GM18858 (cell line): ENCODE measurements around the gene GTF2A2.

Experiments used
- ATAC-seq: cut with Tn5 transposase; IDR thresholded peaks from one replicate; pipeline ENCODE4 v1.9.1; 2021; ENCODE audit not compliant: unreplicated experiment

The GTF2A2 gene

GRCh38 chr15:59609730-59610712 lies 47.3 kb downstream of the GTF2A2 start:
- no peak for ATAC-seq

DNA sequence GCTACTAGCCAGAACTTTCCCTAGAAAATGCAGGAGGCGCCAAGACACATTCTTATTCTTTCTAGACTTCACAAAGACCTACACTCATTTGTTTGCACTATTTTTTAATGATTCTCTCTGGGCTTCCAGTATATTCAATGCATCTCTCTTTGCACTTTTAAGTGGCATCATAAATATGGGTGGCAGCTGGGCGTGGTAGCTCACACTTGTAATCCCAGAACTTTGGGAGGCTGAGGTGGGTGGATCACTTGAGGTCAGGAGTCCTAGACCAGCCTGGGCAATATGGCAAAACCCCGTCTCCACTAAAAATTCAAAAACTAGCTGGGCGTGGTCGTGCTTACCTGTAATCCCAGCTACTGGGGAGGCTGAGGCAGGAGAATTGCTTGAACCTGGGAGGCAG lies 51.3 kb downstream of the GTF2A2 start:
- ATAC-seq, result no peak

GRCh38 chr15:59598461-59598860 lies 58.9 kb downstream of the GTF2A2 start:
- no peak for ATAC-seq

GRCh38 chr15:59596640-59597039 lies 60.7 kb downstream of the GTF2A2 start:
- no peak for ATAC-seq

DNA sequence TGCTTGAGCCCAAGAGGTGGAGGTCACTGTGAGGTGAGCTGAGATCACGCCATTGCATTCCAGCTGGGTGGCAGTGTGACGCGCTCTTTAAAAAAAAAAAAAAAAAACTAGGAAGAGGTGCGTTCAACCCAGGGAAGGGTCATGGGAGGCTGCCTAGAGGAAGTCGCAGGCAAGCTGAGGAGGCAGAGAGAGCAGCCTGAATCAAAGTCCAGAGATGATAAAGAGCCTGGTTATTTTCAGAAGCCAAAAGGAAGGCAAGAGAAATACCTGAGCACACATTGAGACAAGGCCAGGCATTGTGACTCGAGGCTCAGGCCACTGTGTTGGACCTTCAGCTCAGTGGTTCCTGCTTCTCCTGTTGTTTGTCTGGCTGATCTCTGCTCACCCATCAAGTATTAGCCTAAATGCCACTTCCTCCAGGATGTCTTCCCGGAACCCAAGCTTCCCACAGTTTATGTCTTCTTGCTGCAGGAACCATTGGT lies 61.8 kb downstream of the GTF2A2 start:
- no peak for ATAC-seq

DNA sequence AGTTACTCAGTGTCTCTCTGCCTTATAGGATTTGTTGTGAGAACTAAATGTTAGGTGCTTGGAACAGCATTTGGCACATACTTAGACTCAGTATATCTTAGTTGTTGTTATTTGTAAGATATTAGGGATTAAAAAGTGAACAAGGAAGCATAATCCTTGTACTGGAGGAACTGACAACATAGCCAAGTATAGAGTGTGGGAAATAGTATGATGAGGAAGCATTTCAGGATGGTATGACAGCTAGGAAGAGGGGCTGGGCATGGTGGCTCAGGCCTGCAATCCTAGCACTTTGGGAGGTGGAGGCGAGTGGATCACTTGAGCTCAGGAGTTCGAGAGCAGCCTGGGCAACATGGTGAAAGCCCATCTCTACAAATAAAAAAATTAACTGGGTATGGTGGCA lies 62.3 kb downstream of the GTF2A2 start:
- ATAC-seq, result no peak

GRCh38 chr15:59594493-59594942 lies 62.8 kb downstream of the GTF2A2 start:
- ATAC-seq, result no peak

DNA sequence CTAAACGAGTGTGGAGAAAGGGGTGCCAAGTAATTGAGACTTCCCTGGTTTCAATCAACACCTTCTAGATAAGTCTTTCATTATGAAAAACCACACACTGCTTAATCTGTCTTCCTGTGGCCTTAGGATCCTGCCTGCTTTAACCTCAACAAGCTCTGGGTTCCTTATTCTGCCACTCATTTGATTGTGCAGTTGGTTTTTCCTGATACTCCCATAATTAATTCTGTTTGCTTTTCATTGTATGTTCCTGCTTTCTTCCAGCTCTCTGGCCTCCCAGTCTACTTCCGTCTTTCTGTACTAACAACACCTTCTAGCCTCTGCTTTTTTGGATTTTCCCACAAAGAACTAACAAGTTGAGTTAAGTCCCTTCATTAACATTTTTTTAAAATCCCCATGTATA lies 66.0 kb downstream of the GTF2A2 start:
- no peak for ATAC-seq

GRCh38 chr15:59590027-59590426 lies 67.3 kb downstream of the GTF2A2 start:
- no peak for ATAC-seq
